ENCODE measurements around the gene PTPRM.

- TF ChIP-seq, protein P1, sequence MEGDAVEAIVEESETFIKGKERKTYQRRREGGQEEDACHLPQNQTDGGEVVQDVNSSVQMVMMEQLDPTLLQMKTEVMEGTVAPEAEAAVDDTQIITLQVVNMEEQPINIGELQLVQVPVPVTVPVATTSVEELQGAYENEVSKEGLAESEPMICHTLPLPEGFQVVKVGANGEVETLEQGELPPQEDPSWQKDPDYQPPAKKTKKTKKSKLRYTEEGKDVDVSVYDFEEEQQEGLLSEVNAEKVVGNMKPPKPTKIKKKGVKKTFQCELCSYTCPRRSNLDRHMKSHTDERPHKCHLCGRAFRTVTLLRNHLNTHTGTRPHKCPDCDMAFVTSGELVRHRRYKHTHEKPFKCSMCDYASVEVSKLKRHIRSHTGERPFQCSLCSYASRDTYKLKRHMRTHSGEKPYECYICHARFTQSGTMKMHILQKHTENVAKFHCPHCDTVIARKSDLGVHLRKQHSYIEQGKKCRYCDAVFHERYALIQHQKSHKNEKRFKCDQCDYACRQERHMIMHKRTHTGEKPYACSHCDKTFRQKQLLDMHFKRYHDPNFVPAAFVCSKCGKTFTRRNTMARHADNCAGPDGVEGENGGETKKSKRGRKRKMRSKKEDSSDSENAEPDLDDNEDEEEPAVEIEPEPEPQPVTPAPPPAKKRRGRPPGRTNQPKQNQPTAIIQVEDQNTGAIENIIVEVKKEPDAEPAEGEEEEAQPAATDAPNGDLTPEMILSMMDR (IDR thresholded peaks at IDR 0.05): no peak
- TF ChIP-seq POLR2A (IDR thresholded peaks at IDR 0.05): no peak
Measured at GRCh38 chr18:8238507-8238906, 671.4 kb downstream of the PTPRM start.

Data from lower leg skin (tissue), 3 donors.